HEK293T (cell line): Measurements from ENCODE around the gene UBA3.

ENCODE experiments used
- ELF4 ChIP-seq: fragments of 450-650 bp; IDR thresholded peaks from 2 replicates; pipeline ENCODE4 v1.6.1; 2017; ENCODE audit warnings: antibody characterized with exemption
- FOXA1 ChIP-seq: fragments of 450-650 bp; IDR thresholded peaks from 2 replicates; pipeline ENCODE4 v1.6.1; 2016; ENCODE audit warnings: mild to moderate bottlenecking
- FOXK2 ChIP-seq: fragments of 450-650 bp; IDR thresholded peaks from 2 replicates; pipeline ENCODE4 v1.6.1; 2016; ENCODE audit warnings: mild to moderate bottlenecking
- FOXM1 ChIP-seq: fragments of 450-650 bp; IDR thresholded peaks from 2 replicates; pipeline ENCODE4 v1.6.1; 2017; ENCODE audit warnings: mild to moderate bottlenecking, borderline replicate concordance
- HDGF ChIP-seq: fragments of 450-650 bp; IDR thresholded peaks from 2 replicates; pipeline ENCODE4 v1.6.1; 2017; ENCODE audit warnings: antibody characterized with exemption, borderline replicate concordance
- SP1 ChIP-seq: fragments of 450-650 bp; IDR thresholded peaks from 2 replicates; pipeline ENCODE4 v1.6.1; 2017
- SUZ12 ChIP-seq: fragments of 450-650 bp; IDR thresholded peaks from 2 replicates; pipeline ENCODE4 v1.6.1; 2016; ENCODE audit warnings: mild to moderate bottlenecking
- TARDBP ChIP-seq: fragments of 450-650 bp; IDR thresholded peaks from 2 replicates; pipeline ENCODE4 v1.6.1; 2016
- ZNF384 ChIP-seq: fragments of 450-650 bp; IDR thresholded peaks from 2 replicates; pipeline ENCODE4 v1.6.1; 2016
- TF ChIP-seq, protein P1 (sequence below): fragments of 450-650 bp; IDR thresholded peaks from 2 replicates; pipeline ENCODE4 v1.6.1; 2016

DNA sequence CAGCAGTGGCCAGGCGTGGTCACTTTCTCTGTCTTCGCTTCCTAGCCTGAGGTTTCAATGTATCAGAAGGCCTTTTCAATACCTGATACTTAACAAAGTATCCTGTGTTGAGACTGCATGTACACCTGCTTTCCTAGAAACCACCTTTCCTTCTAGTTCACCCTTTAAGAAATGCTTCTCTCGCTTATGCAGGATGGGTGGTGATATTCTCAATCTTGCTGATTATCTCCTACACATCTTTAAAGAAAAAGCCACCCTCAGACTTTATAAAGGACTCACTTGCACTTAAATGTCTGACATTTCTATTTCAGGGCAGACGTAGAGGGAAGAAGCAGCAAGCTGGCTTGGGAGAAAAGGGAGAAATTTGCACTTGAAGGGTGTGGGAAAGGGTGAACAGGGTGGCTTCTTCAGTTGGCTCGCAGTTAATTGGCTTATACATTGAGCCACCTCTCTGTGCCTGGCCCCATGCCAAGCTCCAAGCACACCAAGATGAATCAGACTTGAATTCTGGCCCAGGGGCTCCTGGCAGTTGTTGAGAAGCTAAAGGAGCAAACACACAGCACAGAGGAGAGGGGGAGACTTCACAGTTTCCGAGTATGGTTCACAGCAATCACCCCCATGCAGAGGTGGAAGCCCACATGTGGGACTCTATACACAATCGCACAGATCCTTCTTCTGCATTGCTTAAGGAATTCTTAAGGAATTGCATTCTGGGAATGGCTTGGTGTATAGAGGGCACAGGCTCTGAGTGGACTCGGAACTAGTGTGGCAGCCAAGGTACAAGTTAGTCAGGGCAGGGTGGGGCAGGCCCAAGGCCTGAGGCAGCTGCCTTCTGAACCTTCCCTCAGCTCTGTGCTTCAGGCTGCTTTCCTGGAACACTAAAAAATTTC is 5.9 kb upstream of the UBA3 start:
- TF ChIP-seq SUZ12 (no peak), HDGF (0 out of 2 replicates have a peak, but pooled peaks have one; percentile 40), ZNF384 (no peak), TARDBP (no peak), ELF4 (no peak), SP1 (no peak), FOXM1 (no peak), FOXK2 (no peak), FOXA1 (no peak)
- TF ChIP-seq, protein P1, sequence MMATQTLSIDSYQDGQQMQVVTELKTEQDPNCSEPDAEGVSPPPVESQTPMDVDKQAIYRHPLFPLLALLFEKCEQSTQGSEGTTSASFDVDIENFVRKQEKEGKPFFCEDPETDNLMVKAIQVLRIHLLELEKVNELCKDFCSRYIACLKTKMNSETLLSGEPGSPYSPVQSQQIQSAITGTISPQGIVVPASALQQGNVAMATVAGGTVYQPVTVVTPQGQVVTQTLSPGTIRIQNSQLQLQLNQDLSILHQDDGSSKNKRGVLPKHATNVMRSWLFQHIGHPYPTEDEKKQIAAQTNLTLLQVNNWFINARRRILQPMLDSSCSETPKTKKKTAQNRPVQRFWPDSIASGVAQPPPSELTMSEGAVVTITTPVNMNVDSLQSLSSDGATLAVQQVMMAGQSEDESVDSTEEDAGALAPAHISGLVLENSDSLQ = no peak
